Right renal cortex interstitium (tissue), 3 donors: ENCODE data around the gene SP6. TPM values are rescaled to one million over a fixed set of nuclear protein-coding genes. Genes with fewer than 3 reads are reported as not detected.

Experiments used
- DNase-seq, 3 donors: peaks; one replicate each; pipeline ENCODE4 v3.0.0-alpha.2; 2013; ENCODE audit warnings: low read depth in 3 of 3, low spot score in 2 of 3
- polyA plus RNA-seq, 3 donors: library from polyadenylated mRNA; unstranded; fragments of 120-200 nt; gene quantifications; one replicate each; pipeline ENCODE4 v1.2.1, GENCODE V29; 2013; ENCODE audit not compliant: insufficient read length in 3 of 3

SP6 gene
- polyA plus RNA-seq, 3 donors: 2.4 to 2.9 (median 2.6) TPM

GRCh38 chr17:47800686-47801085 is 50.3 kb downstream of the SP6 start:
- DNase-seq: no peak

GRCh38 chr17:47797797-47798196 is 53.2 kb downstream of the SP6 start:
- no peak for DNase-seq

Other genes starting within 250 kb of the SP6 start
- 100 to 1,000 TPM; 264 to 297 (median 270) TPM for gene KPNB1, start 201.2 kb downstream of the SP6 start, polyA plus RNA-seq
- gene TBKBP1, start 157.0 kb downstream of the SP6 start, polyA plus RNA-seq: 10 to 100 TPM; 20.0 to 22.5 (median 22.0) TPM
- gene TBX21, start 117.9 kb downstream of the SP6 start, polyA plus RNA-seq: under 1 TPM; 0.10 to 0.17 (median 0.13) TPM
- gene OSBPL7, start 29.4 kb downstream of the SP6 start, polyA plus RNA-seq: 10 to 100 TPM in 2 of 3 donors, 1 to 10 TPM in 1; 9.3 to 12.3 (median 11.7) TPM
- 10 to 100 TPM; 55.6 to 57.8 (median 55.8) TPM for gene MRPL10, start 19.6 kb downstream of the SP6 start, polyA plus RNA-seq
- gene LRRC46, start 19.5 kb downstream of the SP6 start, polyA plus RNA-seq: 1 to 10 TPM; 2.4 to 2.8 (median 2.4) TPM
- gene SCRN2, start 9.9 kb downstream of the SP6 start, polyA plus RNA-seq: 10 to 100 TPM; 40.6 to 61.8 (median 55.4) TPM
- gene SP2, start 45.1 kb upstream of the SP6 start, polyA plus RNA-seq: 10 to 100 TPM; 20.1 to 21.7 (median 20.7) TPM
- 10 to 100 TPM; 17.5 to 20.2 (median 19.6) TPM for gene PNPO, start 90.4 kb upstream of the SP6 start, polyA plus RNA-seq
- 10 to 100 TPM; 22.6 to 25.9 (median 24.6) TPM for gene PRR15L, start 106.7 kb upstream of the SP6 start, polyA plus RNA-seq
- 100 to 1,000 TPM; 117 to 147 (median 140) TPM for gene CDK5RAP3, start 120.0 kb upstream of the SP6 start, polyA plus RNA-seq
- gene COPZ2, start 186.6 kb upstream of the SP6 start, polyA plus RNA-seq: 10 to 100 TPM; 17.5 to 18.9 (median 18.7) TPM
- gene NFE2L1, start 197.2 kb upstream of the SP6 start, polyA plus RNA-seq: 100 to 1,000 TPM; 264 to 274 (median 266) TPM